NCI-H128 (cell line): ENCODE measurements around the gene GRID2IP.

Experiments
- DNase-seq: peaks from one replicate; lab custom pipeline; 2025; ENCODE audit not compliant: unreplicated experiment; lab: John Stamatoyannopoulos, UW

Gene GRID2IP

DNA sequence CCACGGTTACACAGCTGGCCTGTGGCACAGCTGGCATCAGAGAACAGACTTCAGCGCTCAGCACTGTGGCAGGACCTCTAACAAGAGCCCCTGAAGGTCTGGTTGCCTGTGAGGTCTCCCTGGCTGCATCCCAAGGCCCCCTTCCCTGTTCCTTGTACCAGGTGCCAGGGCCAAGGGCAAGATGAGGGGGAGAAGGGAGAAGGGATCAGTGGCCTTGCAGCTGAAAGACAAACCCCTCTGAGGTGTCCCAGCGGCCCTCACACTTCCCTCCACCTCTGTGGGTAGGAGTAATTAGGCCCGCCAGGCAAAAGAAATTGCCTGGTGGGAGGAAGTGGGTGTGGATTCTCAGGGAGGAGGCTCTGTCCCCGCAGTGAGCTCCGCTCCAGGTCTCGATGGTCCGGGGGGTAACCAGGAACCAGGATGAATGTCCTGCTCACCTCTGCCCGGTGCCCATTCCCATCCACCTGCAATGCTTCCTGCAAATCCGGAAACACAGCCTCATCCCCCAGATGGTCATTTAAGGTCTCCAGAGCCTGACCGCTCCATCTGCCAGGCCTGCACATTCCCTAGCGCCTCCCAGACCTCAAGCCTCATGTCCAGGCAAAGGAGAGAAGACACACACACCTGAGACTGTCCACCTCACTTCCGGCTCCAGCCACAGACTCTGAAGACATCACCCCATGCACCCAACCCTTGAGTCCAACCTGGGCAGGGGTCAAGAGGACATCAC is 22.7 kb downstream of the GRID2IP start:
- DNase-seq: no peak

DNA sequence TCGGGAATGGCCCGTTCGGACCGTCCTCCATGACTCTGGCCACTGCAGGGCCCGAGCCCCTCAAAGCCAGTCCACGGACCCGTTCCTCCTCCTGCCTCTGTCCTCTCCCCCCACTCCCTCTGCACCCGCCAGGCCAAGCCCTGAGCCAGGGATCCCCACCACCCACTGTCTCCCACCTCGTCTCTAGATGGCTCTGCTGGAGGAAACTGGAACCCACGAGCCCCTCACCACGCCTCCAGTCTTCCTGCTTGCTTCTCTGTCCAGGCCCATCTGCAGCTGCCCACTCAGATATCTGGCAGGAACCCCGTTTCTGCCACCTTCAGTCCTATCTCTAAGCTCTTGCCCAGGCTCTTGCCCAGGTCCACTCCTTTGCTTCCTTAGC is 24.3 kb downstream of the GRID2IP start:
- no peak for DNase-seq

DNA sequence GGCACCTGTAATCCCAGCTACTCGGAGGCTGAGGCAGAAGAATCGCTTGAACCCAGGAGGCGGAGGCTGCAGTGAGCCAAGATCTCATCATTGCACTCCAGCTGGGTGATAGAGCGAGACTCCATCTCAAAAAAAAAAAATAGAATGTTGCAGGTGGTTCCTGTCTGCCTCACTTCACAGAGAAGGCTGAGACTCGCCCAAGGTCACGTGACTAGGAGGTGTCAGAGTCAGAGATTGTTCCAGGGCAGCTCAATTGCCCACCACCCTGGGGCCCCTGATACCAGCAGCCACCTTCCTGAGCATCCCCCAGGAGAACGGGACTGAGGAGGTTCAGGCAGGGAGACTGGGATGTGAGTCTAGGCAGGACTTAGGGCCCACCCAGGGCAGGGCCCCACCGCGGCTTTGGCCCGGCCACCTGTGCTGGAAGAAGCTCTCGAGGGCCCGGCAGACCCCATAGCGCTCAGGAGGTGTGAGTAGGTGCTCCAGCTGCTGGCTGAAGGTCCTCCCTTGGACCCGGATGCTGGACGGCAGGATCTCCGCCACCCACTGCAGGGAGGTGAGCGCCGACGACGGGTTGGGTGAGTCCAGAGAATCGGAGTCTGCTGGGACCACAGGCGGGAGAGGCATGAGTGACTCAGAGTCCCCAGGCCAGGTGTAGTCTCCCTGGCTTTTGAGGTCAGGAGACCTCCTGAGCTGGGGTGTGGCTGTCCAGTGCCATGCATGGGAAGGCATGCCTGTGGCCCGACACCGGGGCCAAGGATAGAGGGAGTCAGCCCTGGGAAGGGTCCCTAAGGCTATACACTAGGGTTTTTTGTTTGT is 30.9 kb downstream of the GRID2IP start:
- DNase-seq: no peak

GRCh38 chr7:6516387-6516983 is 34.8 kb downstream of the GRID2IP start:
- peak; percentile 64 for DNase-seq

DNA sequence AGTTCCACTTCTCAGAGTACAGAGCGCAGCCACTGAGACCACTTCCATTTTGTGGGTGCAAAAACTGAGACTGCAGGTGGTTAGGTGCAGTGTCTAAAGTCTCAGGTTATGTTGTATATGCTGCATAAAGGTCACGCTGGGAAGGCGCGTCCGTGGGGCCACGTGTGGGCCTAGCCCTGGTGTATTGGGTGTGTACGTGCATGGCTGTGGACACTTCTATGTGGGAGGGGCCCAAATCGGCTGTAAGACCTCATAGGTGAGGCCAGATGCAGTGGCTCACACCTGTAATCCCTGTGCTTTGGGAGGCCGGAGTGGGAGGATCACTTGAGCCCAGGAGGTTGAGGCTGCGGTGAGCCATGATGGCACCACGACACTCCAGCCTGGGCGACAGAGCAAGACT is 37.7 kb downstream of the GRID2IP start:
- DNase-seq: no peak

DNA sequence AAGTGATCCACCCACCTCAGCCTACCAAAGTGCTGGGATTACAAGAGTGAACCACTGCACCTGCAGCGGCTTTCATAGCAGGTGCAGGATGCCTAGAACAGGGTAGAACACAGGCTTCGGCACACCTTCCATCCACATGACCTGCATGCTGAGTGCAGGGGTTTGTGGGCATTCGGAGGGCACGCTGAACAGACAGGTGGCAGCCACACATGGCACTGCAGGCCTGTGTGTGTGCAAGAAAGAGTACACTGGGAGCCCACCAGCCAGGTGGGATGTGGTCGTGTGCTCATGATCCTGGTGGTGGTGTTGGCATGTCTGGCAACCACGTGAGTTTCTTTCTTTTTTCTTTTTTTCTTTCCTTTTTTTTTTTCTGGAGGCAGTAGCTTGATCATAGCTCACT is 38.4 kb downstream of the GRID2IP start:
- DNase-seq: no peak

DNA sequence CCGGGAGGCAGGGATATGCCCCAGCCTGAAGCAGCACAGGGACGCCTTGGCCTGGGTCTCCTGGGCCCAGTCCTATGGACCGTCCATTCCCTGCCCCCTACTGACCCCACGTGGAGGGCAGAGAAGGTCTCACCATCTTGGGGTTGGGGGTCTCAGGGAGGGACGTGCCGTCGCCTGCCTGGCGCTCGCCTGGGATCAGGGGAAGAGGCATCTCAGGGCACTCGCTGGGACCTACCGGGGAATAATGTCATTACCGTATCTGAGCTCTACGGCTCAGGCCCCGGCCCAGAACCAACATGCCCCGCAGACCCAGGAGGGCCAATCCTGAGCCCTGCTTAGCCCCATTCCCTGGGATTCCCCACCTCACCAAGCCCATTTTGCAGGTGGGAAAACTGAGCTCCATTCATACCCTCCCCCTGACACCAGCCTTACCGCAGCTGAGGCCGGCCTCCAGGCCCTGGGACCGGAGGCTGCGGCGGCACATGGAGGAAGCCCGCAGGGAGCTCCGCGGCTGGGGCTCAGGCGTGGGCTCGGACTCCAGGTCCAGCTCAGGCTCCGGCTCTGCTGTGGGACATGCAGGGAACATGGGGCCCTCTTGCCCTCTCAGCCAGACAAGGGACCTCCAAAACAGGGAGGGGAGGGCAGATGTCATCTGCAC is 40.7 kb downstream of the GRID2IP start:
- DNase-seq: no peak

GRCh38 chr7:6508950-6509349 is 42.3 kb downstream of the GRID2IP start:
- DNase-seq: no peak

DNA sequence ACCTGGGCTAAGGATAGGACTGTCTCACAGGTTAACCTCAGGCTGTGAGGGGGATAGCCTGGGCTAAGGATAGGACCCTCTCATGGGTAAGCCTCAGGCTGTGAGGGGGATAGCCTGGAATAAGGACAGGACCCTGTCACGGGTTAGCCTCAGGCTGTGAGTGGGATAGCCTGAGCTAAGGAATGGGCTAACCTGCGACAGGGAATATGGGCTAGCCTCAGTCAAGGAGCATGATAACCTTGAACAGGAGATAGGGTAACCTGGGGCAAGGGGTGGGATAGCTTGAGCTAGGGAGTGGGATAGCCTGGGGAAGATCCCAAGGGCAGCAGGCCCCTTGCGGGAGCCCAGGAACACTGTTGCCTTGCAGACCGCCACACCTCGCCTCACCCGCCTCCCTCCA is 42.7 kb downstream of the GRID2IP start:
- DNase-seq: no peak

DNA sequence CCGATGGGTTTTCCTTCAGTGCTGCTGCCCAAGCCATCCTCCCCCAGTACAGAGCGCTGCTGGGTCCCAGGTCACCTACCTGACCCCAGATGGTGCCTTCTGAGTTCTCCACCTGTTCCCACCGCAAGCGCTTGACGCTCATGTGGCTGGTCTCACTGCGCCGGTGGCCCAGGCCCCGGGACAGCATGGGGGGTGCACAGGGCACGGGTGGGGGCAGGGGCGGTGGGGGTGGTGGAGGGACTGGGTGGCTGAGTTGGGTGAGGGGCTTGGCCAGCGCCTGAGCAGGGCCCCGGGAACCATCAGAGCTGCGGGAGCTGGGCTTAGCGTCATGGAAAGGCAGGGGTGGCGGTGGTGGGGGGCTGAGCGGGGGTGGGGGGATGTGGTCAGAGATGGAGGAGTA is 43.4 kb downstream of the GRID2IP start:
- DNase-seq: no peak

- no peak for DNase-seq
These were observed 45.3 kb downstream of the GRID2IP start for GRCh38 chr7:6505685-6506559.

DNA sequence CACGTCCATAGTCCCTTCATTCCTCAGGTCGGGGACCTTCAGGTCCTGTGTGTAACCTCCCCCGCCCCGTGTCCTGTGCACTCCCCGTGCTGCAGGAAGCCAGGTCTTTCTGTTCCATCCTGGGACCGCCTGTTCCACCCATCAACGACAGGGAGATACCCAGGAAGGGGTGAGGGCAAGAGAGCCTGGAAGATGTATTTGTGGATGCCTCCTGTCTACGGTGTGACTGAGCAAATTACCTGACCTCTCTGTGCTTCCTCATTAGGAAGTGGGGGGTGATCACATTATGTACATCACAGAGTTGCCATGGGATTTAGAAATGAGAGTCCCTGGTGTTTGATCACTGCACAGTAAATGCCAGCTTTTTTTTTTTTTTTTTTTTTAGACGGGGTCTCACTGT is 46.3 kb downstream of the GRID2IP start:
- DNase-seq: no peak

DNA sequence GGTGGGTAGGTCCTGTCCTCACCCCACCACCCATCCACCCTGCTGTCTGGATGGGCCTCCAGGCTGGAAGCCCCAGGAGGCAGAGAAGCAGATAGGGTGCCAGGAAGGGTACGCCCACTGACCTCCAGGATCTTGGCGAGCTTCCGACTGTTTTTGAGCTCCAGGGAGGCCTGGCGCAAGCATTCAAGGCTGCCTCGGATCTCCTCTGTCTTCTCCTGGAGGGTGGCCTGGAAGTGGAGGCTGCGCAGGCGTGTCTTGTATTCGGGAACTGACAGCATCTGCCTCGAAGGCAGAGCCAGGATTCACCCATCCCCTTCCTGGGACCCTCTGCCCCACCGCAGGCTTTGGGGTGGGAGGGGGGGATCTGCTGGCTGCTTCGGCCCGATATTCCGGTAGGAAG is 48.4 kb downstream of the GRID2IP start:
- no peak for DNase-seq

DNA sequence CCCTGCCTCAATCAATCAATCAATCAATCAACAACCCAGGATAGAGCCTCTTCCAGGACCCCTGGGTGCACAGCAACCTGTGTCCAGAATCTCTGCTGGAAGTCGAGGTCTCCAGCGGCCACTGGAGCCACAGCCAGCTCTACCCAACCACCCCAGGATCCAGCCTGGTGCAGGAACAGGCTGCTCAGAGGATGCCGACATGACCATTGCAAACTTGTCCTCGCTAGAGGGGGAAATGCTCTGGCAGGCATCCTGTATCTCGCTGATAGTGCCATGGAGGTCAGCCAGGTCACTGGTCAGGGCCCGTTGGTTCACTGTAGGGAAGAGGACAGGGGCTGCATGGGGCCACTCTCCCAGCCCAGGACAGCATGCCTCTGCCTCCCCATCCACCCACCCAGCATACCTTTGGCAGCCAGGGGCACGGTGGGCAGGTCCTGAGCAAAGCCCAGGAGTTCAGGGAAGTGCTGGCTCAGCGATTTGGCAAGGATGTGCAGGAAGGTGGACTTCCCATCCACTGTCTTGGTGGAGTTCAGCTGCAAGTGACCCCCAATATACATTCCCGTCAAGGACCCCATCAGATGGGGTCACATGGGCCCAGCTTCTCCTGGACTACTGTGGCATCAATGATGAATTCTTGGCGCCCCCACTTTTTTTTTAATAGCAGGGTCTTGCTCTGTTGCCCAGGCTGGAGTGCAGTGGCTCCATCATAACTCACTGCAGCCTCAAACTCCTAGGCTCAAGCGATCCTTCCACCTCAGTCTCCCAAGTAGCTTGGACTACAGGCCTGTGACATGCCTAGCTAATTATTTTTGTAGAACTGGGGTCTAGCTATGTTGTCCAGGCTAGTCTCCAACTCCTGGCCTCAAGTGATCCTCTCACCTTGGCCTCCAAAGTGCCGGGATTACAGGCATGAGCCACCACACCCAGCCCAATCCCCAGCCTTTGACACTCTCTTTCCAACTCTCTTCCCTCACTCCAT is 49.4 kb downstream of the GRID2IP start:
- DNase-seq: no peak

DNA sequence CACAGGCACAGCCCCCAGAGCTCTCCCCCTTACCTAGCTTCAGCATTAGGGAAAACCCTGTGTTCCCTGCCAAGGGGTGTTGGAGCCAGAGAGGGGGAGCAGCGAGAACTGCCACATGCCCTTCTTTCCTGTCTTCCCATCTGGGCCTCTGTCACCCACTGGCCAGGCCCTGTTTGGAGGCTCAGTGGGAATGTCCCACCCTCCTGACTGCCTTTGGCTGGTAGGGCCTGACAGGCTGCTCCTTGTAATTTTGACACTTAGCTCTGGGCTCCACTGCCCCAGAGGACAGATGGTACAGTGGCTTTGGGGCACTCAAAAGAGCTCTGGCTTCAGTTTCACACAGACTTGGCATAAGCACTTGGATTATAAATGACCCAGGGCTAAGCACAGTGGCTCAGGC is 50.6 kb downstream of the GRID2IP start:
- DNase-seq: no peak

- no peak for DNase-seq
These were observed 53.3 kb downstream of the GRID2IP start for GRCh38 chr7:6497994-6498393.

DNA sequence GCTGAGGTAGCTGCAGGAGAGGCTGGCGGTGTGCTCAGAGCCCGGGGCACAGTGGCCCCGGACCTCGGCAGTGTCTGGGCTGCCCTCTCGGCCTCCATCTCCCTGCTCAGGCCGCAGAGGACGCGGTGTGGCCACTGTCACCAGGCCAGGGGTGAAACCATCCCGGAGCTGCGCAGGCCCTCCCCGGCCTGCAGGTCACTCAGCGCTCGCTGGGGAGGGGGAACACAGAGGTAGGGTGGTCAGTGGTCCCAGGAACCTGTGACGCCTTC is 53.7 kb downstream of the GRID2IP start:
- no peak for DNase-seq

GRCh38 chr7:6496842-6497636 is 54.2 kb downstream of the GRID2IP start:
- DNase-seq: no peak
